ENCODE data around the gene STAT5B. TPM values are rescaled to one million over a fixed set of nuclear protein-coding genes. Genes with fewer than 3 reads are reported as not detected.
"Not testable (repeated sequence)": the region's sequence is repeated elsewhere in the genome, so short reads cannot be mapped to it uniquely, and the experiment has no call there.

The STAT5B gene
- polyA plus RNA-seq, 1 donor (not counting 4 experiments of a cell fraction or from before 2014, with no cell fraction given) = 16.1 TPM

DNA sequence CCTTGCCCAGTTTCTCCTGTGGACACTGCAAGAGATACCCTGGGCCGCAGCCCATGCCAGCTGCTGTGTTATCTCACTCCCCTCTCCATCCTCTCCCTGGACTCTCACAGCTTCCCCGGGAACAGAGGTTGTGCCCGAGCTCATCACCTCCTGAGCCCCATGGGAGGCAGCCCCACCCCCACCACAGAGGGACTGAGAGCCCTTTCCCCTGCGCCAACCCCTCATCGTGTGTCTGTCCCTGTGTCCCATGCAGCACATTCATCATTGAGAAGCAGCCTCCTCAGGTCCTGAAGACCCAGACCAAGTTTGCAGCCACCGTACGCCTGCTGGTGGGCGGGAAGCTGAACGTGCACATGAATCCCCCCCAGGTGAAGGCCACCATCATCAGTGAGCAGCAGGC lies 24.8 kb upstream of the STAT5B start:
- H3K27ac ChIP-seq (ENCODE audit: control insufficient read depth, insufficient read depth, low read length) = no peak overlapping the region
- no peaks in the 10 kb centered on the region for H4K20me1 ChIP-seq (ENCODE audit: control insufficient read depth, extremely low read depth, insufficient read depth, low read length)
- no peaks in the 10 kb centered on the region for H3K9me1 ChIP-seq (ENCODE audit: control insufficient read depth, extremely low read depth, insufficient read depth, low read length)
- H2AFZ ChIP-seq (ENCODE audit: control insufficient read depth, low read length) = no peak overlapping the region
- dilution Hi-C loops (cut with MboI; ENCODE audit: extremely low pct_ligation_motif_present, low sequenced_read_pairs) = loop anchor here (25.0 kb wide), 1 partner anchor 211 kb away; no protein-coding TSS in a partner anchor
- TF ChIP-seq EZH2 (IDR thresholded peaks at IDR 0.05; ENCODE audit: low read length) = no peak
- no peak for TF ChIP-seq CTCF (optimal IDR thresholded peaks at IDR 0.05 in 1 of 3, IDR thresholded peaks at IDR 0.05 in 1 of 3, conservative IDR thresholded peaks at IDR 0.05 in 1 of 3; ENCODE audit: extremely low read depth in 1 of 3, insufficient read depth in 2 of 3, low read length in 3 of 3)
- H3K4me2 ChIP-seq (ENCODE audit: control insufficient read depth, extremely low read depth, insufficient read depth, low read depth, low read length) = no peak overlapping the region
- H3K9me3 ChIP-seq (ENCODE audit: control insufficient read depth, low read depth, low read length) = no peaks in the 10 kb centered on the region
- FAIRE-seq (no peak), DNase-seq (ENCODE audit: low read depth, low spot score) (no peak)
- H3K4me1 ChIP-seq (ENCODE audit: control insufficient read depth, extremely low read depth, insufficient read depth, low read length) = no peaks in the 10 kb centered on the region
- no peak overlapping the region for H3K9ac ChIP-seq (ENCODE audit: control insufficient read depth, extremely low read depth, insufficient read depth, low read length)
- no peaks in the 10 kb centered on the region for H3K79me2 ChIP-seq (ENCODE audit: control insufficient read depth, insufficient read depth, low read length)
- no peak overlapping the region for H3K4me3 ChIP-seq (ENCODE audit: control insufficient read depth in 2 of 3, extremely low read depth in 1 of 3, insufficient read depth in 2 of 3, low read depth in 1 of 3, low read length in 3 of 3)
- H3K27me3 ChIP-seq (ENCODE audit: control insufficient read depth, extremely low read depth, insufficient read depth, low read length) = no peaks in the 10 kb centered on the region
- no peaks in the 10 kb centered on the region for H3K36me3 ChIP-seq (ENCODE audit: control insufficient read depth in 2 of 2, extremely low read depth in 1 of 2, insufficient read depth in 2 of 2, low read length in 2 of 2)

GRCh38 chr17:42299913-42300312 lies 23.7 kb upstream of the STAT5B start:
- not testable (repeated sequence) for H3K4me3 ChIP-seq (ENCODE audit: control insufficient read depth in 2 of 3, extremely low read depth in 1 of 3, insufficient read depth in 2 of 3, low read depth in 1 of 3, low read length in 3 of 3); H3K4me1 ChIP-seq (ENCODE audit: control insufficient read depth, extremely low read depth, insufficient read depth, low read length); FAIRE-seq; H3K9me3 ChIP-seq (ENCODE audit: control insufficient read depth, low read depth, low read length); H3K4me2 ChIP-seq (ENCODE audit: control insufficient read depth, extremely low read depth, insufficient read depth, low read depth, low read length); H3K27me3 ChIP-seq (ENCODE audit: control insufficient read depth, extremely low read depth, insufficient read depth, low read length); DNase-seq (ENCODE audit: low read depth, low spot score); H3K79me2 ChIP-seq (ENCODE audit: control insufficient read depth, insufficient read depth, low read length); H3K36me3 ChIP-seq (ENCODE audit: control insufficient read depth in 2 of 2, extremely low read depth in 1 of 2, insufficient read depth in 2 of 2, low read length in 2 of 2); H3K9ac ChIP-seq (ENCODE audit: control insufficient read depth, extremely low read depth, insufficient read depth, low read length); H3K27ac ChIP-seq (ENCODE audit: control insufficient read depth, insufficient read depth, low read length); H3K9me1 ChIP-seq (ENCODE audit: control insufficient read depth, extremely low read depth, insufficient read depth, low read length); H4K20me1 ChIP-seq (ENCODE audit: control insufficient read depth, extremely low read depth, insufficient read depth, low read length); H2AFZ ChIP-seq (ENCODE audit: control insufficient read depth, low read length)
- dilution Hi-C loops (cut with MboI; ENCODE audit: extremely low pct_ligation_motif_present, low sequenced_read_pairs) = loop anchor here (25.0 kb wide), 1 partner anchor 212 kb away; no protein-coding TSS in a partner anchor

GRCh38 chr17:42299361-42299760 lies 23.2 kb upstream of the STAT5B start:
- H3K9me3 ChIP-seq (ENCODE audit: control insufficient read depth, low read depth, low read length); H2AFZ ChIP-seq (ENCODE audit: control insufficient read depth, low read length); H3K27me3 ChIP-seq (ENCODE audit: control insufficient read depth, extremely low read depth, insufficient read depth, low read length); DNase-seq (ENCODE audit: low read depth, low spot score); H3K27ac ChIP-seq (ENCODE audit: control insufficient read depth, insufficient read depth, low read length); H3K36me3 ChIP-seq (ENCODE audit: control insufficient read depth in 2 of 2, extremely low read depth in 1 of 2, insufficient read depth in 2 of 2, low read length in 2 of 2); FAIRE-seq; dilution Hi-C loops (cut with MboI; ENCODE audit: extremely low pct_ligation_motif_present, low sequenced_read_pairs); H3K79me2 ChIP-seq (ENCODE audit: control insufficient read depth, insufficient read depth, low read length); H4K20me1 ChIP-seq (ENCODE audit: control insufficient read depth, extremely low read depth, insufficient read depth, low read length); H3K4me3 ChIP-seq (ENCODE audit: control insufficient read depth in 2 of 3, extremely low read depth in 1 of 3, insufficient read depth in 2 of 3, low read depth in 1 of 3, low read length in 3 of 3); H3K9ac ChIP-seq (ENCODE audit: control insufficient read depth, extremely low read depth, insufficient read depth, low read length); H3K4me2 ChIP-seq (ENCODE audit: control insufficient read depth, extremely low read depth, insufficient read depth, low read depth, low read length); H3K4me1 ChIP-seq (ENCODE audit: control insufficient read depth, extremely low read depth, insufficient read depth, low read length); H3K9me1 ChIP-seq (ENCODE audit: control insufficient read depth, extremely low read depth, insufficient read depth, low read length): not testable (repeated sequence)

DNA sequence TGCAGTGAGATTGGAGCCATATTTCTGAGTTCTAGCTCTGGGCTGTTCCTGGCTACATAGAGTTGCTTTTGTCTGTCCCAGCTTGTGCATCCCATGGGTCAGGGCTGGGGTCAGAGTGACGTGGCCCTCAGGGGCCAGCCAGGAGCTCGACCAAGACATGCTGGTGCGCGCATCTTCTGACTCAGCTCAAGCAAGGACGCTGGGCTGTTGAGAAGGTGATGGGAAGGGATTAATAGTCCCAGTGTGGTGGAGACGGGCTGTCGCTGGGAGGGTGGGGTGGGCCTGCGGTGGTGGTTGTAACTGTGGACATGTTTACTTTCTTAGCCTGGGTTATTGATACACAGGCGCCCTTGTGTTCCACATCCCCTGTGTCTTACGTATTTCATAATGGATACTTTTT lies 21.6 kb upstream of the STAT5B start:
- DNase-seq (ENCODE audit: low read depth, low spot score); H2AFZ ChIP-seq (ENCODE audit: control insufficient read depth, low read length); H3K27me3 ChIP-seq (ENCODE audit: control insufficient read depth, extremely low read depth, insufficient read depth, low read length); H3K79me2 ChIP-seq (ENCODE audit: control insufficient read depth, insufficient read depth, low read length); H3K9ac ChIP-seq (ENCODE audit: control insufficient read depth, extremely low read depth, insufficient read depth, low read length); H3K4me3 ChIP-seq (ENCODE audit: control insufficient read depth in 2 of 3, extremely low read depth in 1 of 3, insufficient read depth in 2 of 3, low read depth in 1 of 3, low read length in 3 of 3); dilution Hi-C loops (cut with MboI; ENCODE audit: extremely low pct_ligation_motif_present, low sequenced_read_pairs); H3K9me1 ChIP-seq (ENCODE audit: control insufficient read depth, extremely low read depth, insufficient read depth, low read length); H3K9me3 ChIP-seq (ENCODE audit: control insufficient read depth, low read depth, low read length); H3K36me3 ChIP-seq (ENCODE audit: control insufficient read depth in 2 of 2, extremely low read depth in 1 of 2, insufficient read depth in 2 of 2, low read length in 2 of 2); H3K4me1 ChIP-seq (ENCODE audit: control insufficient read depth, extremely low read depth, insufficient read depth, low read length); FAIRE-seq; H4K20me1 ChIP-seq (ENCODE audit: control insufficient read depth, extremely low read depth, insufficient read depth, low read length); H3K4me2 ChIP-seq (ENCODE audit: control insufficient read depth, extremely low read depth, insufficient read depth, low read depth, low read length); H3K27ac ChIP-seq (ENCODE audit: control insufficient read depth, insufficient read depth, low read length): not testable (repeated sequence)

Data from keratinocyte (primary cell).